ENCODE measurements around the gene HOMEZ.
A peak's percentile ranks its signal among the peaks of the same experiment; 100 is the strongest.
"Not testable (repeated sequence)": the region's sequence is repeated elsewhere in the genome, so short reads cannot be mapped to it uniquely, and the experiment has no call there.

Gene HOMEZ

DNA sequence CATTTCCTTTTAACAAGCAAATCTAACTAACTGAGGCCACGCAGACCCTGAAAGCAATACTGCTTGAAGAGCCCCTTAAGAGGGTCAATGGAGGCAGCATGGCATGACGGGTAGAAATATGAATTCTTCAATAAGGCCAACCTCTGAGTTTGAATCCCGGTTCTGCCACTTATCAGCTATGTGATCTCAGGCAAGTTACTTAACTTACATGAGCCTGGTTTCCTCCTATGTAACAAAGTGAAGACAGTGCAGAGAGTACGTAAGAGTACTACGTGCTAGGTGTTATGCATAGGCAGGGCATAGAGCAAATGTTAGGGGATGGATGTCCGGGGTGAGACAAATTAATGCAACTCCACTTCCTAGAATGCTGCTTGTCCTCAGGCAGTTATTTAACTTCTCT is 4.7 kb downstream of the HOMEZ start:
- DNase-seq (ENCODE audit: low read depth): no peak

DNA sequence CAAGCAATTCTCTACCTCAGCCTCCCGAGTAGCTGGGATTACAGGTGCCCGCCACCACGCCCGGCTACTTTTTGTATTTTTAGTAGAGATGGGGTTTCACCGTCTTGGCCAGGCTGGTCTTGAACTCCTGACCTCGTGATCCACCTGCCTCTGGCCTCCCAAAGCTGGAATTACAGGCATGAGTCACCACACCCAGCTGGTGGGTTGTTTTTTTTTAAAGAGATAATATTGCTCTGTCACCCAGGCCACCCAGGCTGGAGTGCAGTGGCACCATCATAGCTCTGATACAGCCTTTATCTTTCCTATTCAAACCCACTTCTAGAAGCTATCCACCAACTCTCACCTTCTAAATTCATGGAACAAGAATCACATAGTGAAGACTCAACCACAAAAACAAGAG is 8.0 kb downstream of the HOMEZ start:
- DNase-seq (ENCODE audit: low read depth): not testable (repeated sequence)

DNA sequence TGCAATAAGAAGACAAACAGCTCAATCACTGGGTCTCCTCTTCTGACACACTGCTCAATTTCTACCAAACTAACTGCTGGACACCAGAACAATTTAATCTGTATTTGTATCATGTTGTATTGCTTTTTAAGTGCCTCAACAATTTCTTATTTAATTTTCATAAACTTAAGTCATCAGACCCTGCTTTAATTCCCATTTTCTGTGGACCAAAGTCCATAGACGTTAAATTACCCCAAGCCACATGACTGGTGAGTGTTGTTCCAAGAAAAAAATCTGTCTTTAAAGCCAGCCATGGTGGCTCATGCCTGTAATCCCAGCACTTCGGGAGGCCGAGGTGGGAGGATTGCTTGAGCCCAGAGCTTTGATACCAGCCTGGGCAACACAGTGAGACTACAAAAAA is 8.7 kb downstream of the HOMEZ start:
- DNase-seq (ENCODE audit: low read depth): no peak

DNA sequence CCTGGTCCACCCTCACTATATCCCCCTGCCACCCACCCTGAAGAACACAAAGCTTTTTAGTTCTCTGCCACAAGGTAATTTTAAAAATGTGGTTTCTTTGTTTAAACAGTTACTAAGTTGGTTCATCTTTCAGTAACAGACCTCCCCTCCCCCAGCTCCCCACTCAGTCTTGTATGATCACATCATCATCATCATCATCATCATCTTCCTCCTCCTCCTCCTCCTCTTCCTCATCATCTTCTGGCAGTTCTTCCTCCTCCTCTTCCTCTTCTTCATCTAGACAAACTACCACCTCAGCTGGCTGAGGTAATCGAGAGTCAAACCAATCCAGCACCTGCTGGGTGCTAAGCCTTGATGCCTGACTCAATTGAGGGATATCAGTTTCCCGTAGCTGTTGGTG is 10.5 kb downstream of the HOMEZ start:
- DNase-seq (ENCODE audit: low read depth): no peak

DNA sequence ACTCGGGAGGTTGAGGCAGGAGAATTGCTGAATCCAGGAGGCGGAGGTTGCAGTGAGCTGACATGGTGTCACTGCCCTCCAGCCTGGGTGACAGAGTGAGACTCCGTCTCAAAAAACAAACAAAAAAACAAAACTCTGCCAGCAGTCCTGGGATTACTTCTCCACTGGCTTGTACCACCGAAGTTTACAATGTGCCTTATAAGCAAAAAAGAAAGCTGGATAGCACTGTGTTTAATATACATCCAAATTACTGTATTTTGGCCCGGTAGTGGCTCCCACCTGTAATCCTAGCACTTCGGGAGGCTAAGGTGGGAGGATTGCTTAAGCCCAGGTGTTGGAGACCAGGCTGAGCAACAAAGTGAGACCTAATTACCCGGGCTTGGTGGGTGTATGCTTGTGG is 16.7 kb downstream of the HOMEZ start:
- DNase-seq (ENCODE audit: low read depth): no peak

DNA sequence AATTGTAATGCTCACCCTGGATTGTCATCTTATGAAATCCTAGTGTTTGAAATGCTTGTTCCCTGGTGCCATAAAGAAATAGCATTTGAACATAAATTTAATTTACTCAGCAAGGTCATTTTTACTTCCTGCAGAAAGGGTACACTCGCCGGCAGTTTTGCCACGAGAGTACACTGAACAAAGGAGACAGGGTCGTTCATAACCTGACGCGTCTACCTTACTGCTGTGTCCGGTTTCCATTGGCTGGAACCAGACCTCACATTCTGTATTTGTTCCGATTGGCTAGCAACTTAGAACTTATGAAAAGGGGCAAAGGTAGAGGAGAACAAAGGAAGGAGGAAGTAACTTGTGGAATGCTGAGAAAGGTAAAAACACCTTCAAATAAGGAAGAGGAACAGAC is 25.1 kb downstream of the HOMEZ start:
- not testable (repeated sequence) for DNase-seq (ENCODE audit: low read depth)

DNA sequence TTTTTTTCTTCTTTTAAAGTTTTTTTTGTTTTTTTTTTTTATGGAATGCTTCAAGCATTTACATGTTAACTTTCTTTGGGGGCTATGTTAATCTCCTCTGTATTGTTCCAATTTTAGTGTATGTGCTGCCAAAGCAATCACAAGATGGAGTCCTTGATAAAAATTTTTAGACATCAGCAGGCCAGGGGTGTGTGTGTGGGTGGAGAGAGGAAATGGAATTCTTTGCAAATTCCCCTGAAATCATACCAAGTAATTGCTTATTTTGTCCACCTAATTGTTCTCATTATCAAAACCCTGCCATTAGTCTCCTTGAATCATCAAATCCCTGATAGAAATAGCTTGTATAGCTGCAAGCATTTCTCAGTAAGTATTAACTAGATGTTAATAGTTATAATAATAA is 26.5 kb downstream of the HOMEZ start:
- DNase-seq (ENCODE audit: low read depth): no peak

DNA sequence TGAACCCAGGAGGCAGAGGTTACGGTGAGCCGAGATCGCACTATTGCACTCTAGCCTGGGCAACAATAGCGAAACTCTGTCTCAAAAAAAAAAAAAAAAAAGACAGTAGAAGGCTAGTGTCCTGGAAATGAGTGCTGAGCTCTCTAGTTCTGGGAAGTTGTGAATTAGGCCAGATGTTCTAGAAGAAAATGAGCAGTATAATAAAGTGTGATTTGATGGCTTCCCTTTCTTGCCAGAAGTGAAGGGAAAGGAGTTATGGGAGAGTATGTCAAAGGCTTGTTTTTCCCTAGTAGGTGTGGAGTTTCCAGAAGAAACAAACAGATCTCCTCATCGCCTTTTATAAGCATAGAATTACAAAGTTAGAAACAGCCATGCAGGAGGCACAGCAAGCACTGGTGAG is 27.7 kb downstream of the HOMEZ start:
- no peak for DNase-seq (ENCODE audit: low read depth)

DNA sequence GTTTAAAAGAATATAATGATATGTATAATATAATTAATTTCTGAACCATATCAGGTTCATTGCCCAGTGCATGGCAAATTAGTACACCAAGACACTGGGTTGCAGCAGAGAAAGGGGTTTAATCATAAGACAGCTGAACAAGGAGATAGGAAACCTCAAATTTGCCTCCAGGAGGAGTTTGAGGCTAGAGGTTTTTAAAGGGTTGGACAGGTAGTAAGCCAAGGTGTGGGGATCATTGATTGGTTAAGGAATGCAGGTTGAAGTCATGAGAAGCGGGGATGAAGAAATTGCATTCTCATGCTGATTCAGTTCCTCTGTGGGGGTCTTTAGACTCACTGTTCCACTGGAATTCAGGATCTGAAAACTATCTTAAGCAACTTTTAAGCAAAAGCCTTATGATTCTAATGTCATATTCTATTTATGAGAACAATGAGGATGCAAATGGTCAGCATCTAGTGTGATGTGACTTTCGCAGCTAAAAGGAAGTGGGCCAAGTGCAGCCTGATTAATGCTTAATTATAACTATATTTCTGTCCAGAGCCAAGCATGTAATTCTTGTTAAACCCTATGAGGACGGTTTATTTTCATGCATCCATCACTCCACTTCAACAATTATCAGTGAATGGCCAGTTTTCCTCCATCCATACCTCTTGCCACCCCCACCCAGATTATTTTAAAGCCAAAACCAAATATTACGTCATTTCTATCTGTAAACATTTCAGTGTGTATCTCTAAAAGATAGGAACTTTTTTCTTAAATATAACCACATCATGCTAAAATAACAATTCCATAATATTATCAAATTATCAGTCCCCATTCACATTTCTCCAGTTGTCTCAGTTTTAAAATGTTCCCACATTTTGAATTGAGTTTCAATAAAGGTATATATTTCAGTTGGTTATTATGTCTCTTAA is 33.3 kb downstream of the HOMEZ start:
- no peak for DNase-seq (ENCODE audit: low read depth)

DNA sequence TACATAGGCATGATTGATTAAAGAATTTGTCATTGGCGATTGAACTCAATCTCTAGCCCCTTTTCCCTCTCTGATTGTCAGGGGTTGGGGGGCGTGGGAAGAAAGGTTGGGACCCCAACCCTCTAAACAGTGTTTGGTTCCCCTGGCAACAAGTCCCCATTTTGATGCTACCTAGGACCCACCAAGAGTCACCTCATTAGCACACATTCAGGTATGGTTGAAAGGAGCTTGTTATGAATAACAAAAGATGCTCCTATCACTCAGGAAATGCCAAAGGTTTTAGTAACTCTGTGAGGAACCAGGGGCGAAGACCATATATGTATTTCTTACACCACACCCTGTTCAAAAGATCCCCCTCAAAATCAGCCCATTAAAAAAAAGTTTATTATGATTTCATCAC is 33.9 kb downstream of the HOMEZ start:
- DNase-seq (ENCODE audit: low read depth): no peak

DNA sequence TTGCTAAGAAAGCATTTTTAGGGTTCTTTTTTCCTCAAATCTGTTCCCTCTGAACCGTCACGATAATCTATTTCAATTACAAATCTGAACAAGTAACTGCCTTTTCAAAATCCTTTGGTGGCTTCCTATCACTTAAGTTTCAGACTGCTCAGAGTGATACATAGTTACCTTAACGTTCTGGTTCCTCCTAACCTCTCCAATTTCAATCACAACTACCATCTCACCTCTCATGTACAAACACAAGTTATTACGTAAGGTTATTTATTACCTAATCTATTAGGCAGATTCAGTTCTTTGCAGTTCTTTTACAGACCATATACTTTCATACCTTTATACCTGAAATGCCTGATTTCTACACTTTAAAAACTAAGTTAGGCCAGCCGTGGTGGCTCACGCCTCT is 36.1 kb downstream of the HOMEZ start:
- no peak for DNase-seq (ENCODE audit: low read depth)

DNA sequence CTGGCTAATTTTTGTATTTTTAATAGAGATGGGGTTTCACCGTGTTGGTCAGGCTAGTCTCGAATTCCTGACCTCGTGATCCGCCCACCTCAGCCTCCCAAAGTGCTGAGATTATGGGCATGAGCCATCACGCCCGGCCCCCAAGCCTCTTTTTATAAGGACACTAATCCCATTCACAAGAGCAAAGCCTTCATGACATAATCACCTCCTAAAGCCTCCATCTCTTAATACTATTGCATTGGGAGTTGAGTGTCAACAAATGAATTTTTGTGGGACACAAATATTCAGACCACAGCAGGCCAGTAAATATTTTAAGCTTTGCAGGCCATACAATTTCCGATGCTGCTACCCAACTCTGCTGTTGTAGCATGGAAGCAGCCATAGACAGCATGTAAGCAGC is 37.3 kb downstream of the HOMEZ start:
- no peak for DNase-seq (ENCODE audit: low read depth)

DNA sequence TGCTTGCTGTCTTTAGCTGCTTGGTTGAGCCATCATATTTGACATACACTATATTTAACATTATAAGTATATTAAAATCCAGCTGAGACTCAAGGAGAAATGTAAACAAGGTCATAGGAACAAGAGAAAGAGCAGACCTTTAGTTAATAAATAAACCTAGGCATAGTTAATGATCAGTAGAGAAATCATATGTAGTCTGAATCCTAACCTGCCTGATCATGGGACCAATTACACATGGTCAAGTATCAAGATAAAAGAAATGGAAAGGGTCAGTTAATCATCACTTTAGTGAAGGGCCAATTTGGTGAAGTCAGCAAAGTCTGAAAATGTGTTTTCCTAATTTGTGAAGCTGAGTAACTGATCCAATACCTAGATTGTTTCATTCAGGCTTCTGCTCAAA is 40.6 kb downstream of the HOMEZ start:
- DNase-seq (ENCODE audit: low read depth): no peak

DNA sequence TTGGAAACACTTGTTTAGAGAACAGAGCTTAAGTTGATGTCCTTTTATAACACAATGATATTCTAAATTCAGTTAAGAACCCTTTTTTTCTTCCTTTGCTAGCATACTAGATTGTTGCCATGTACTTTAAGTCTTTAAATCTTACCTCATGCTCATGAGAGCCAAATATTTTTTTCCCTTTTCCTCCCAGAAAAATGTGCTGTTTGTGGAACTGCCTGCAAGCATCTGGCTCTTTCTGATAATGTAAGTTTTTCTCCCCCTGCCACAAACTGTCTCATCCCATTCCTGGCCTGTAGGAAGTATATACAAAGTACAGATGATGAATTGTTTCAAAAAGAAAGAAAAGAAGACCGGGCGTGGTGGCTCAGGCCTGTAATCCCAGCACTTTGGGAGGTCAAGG is 42.9 kb downstream of the HOMEZ start:
- no peak for DNase-seq (ENCODE audit: low read depth)

DNA sequence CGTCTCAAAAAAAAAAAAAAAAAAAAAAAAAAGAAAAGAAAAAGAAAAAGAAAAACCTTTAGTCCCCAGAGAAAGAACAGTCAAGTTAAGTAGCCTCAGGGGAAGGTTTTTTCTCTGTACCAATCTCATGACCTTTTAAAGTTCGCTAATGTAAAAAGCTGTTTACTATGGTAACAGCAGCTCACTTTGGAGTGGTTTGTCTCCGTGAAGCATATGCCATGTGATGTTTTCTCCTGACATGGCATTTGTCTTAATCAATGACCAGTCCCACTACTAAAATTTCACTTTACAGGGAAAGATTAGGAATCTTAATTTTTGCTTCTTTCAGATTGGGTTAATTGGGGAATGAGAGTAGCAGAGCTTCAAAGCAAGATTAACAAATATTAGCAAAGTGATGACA is 43.9 kb downstream of the HOMEZ start:
- no peak for DNase-seq (ENCODE audit: low read depth)

DNA sequence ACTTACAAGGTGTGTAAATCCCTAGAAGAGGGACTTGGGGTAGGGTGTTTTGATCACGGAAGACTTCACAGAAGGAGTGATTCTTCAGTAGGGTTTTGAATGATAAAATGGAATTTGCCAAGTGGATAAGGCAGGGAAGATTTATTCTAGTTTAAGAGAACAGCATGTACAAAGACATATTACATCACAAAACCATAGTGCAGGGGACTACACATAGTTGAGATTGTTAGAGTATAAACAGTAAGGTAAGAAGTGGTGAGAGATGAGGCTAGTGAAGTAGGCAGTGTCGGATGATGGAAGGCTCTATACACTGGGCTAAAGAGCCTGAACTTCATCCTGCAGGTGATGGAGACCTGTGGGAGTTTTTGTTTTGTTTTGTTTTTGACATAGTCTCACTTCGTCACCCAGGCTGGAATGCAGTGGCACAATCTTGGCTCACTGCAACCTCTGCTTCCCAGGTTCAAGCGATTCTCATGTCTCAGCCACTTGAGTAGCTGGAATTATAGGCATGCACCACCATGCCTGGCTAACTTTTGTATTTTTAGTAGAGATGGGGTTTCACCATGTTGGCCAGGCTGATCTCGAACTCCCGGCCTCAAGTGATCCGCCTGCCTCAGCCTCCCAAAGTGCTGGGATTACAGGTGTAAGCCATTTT is 44.7 kb downstream of the HOMEZ start:
- not testable (repeated sequence) for DNase-seq (ENCODE audit: low read depth)

DNA sequence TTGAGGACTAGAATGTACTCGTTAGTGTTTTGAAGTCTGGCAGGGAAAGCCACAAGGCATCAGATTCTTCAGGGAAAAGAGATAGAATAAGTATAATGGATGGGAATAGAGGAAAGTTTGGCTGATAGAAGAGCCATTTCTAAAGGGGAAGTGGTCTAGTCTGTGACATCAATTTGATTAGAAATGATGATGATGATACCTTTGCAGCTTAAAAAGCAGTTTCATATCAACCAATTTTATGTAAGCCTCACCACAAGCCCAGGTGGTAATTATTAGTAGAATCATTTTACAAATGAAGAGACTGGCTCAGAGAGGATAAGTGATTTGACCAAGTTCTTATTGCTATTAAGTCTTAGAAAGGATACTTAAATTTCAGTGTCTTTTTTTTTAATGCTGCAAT is 45.3 kb downstream of the HOMEZ start:
- no peak for DNase-seq (ENCODE audit: low read depth)

DNA sequence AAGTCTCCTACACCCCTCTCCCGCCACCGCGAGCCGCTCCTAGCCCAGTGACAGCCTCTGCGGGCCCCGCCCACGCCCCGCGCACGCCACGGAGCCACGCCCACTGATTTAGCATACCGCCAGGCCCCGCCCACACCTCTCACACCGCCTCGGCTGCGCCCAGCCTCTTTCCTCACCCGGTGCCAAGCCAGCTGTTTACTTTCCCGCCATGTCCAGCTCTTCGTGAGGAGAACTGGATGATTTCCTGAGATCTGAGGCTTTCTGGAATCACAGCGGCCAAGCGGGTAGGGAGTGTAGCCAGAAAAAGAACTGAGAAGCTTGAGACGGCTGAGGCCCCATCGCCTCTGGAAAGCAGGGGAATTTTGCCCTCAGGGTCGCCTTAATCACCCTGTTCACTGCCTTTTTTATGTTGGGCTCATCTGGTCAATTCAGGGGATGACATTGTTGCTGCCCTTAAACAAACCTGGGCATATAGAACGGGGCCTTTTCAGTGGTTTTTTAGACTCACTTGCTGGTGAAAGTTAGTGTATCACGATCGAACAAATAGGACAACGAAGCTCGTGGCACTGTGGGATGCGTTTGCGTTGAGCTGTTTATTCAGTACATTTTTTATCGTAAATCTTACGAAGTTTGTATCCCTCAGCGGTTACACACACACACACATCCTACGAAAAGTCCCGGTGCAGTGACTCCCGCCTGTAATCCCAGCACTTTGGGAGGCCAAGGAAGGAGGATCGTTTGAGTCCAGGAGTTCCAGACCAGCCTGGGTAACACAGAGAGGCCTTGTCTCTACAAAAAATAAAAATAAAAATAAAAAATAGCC is 47.9 kb downstream of the HOMEZ start, which contains the start of gene RNF212B:
Gene RNF212B, plus strand, starts transcription at position 165 of the 823 bp plus-strand sequence. CDS start 2,410 bp downstream, outside the sequence.
- peak; percentile 58 for DNase-seq (ENCODE audit: low read depth)

DNA sequence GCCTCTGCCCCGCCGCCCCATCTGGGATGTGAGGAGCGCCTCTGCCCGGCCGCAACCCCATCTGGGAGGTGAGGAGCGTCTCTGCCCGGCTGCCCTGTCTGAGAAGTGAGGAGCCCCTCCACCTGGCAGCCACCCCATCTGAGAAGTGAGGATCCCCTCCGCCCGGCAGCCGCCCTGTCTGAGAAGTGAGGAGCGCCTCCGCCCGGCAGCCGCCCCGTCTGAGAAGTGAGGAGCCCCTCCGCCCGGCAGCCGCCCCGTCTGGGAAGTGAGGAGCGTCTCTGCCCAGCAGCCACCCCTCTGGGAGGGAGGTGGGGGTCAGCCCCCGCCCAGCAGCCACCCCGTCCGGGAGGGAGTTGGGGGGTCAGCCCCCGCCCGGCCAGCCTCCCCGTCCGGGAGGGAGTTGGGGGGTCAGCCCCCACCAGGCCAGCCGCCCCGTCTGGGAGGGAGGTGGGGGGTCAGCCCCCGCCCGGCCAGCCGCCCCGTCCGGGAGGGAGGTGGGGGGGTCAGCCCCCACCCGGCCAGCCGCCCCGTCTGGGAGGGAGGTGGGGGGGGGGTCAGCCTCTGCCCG is 53.6 kb downstream of the HOMEZ start:
- DNase-seq (ENCODE audit: low read depth): not testable (repeated sequence)

DNA sequence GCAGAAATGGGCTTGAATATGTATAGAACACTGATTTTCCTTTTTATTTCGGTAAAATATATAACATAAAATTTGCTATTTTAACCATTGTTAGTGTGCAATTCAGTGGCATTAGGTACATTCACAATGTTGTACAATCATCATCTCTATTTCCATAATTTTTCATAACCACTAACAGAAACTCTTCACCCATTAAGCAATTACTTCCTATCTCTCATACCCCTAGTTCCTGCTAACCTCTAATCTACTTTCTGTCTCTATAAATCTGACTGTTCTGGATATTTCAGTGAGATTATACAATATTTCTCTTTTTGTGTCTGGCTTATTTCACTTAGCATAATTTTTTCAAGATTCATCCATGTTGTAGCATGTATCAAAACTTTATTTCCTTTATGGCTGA is 57.1 kb downstream of the HOMEZ start:
- DNase-seq (ENCODE audit: low read depth): no peak

DNA sequence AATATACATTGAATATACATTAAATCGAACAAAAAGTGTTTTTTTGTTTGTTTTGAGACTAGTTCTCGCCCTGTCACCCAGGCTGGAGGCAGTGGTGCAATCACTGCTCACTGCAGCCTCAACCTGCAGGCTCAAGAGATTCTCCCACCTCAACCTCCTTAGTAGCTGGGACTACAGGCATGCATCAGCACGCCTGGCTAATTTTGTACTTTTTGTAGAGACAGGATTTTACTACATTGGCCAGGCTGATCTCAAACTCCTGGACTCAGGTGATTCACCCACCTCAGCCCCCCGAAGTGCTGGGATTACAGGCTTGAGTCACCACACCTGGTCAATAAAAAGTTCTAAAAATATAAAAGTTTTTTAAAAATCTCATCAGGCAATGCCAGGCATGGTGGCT is 58.4 kb downstream of the HOMEZ start:
- DNase-seq (ENCODE audit: low read depth): no peak

DNA sequence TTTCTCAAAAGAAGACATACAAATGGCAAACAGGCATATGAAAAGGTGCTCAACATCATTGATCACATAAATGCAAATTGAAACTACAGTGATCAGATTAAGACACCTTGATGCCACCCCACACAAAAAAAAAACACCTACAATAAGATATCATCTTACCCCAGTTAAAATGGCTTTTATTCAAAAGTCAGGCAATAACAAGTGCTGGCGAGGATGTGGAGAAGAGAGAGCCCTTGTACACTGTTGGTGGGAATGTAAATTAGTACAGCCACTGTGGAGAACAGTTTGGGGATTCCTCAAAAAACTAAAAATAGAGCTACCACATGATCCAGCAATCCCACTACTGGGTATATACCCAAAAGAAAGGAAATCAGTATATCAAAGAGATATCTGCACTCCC is 61.0 kb downstream of the HOMEZ start:
- DNase-seq (ENCODE audit: low read depth): not testable (repeated sequence)

All from stimulated activated CD8-positive, alpha-beta memory T cell treated with anti-CD3 and anti-CD28 coated beads, Interleukin-12 subunit alpha, Interleukin-12 subunit beta, amount 100 ng/mL, for 4 hours (primary cell).